Renal cortex interstitium (tissue), 11 donors: ENCODE data around the gene CHD6. TPM values are rescaled to one million over a fixed set of nuclear protein-coding genes. Genes with fewer than 3 reads are reported as not detected.

Source experiments
- DNase-seq, 11 donors: peaks; one replicate each; pipeline ENCODE4 v3.0.0-alpha.2; 2013; ENCODE audit warnings: low read depth in 9 of 11, low spot score in 4 of 11; ENCODE audit errors: extremely low read depth in 1 of 11
- polyA plus RNA-seq, 3 donors: library from polyadenylated mRNA; unstranded; fragments of 120-200 nt; gene quantifications; one replicate each; pipeline ENCODE4 v1.2.1, GENCODE V29; 2013; ENCODE audit not compliant: insufficient read length in 3 of 3

The CHD6 gene
- polyA plus RNA-seq, 3 donors = 45.1 to 55.3 (median 51.1) TPM

DNA sequence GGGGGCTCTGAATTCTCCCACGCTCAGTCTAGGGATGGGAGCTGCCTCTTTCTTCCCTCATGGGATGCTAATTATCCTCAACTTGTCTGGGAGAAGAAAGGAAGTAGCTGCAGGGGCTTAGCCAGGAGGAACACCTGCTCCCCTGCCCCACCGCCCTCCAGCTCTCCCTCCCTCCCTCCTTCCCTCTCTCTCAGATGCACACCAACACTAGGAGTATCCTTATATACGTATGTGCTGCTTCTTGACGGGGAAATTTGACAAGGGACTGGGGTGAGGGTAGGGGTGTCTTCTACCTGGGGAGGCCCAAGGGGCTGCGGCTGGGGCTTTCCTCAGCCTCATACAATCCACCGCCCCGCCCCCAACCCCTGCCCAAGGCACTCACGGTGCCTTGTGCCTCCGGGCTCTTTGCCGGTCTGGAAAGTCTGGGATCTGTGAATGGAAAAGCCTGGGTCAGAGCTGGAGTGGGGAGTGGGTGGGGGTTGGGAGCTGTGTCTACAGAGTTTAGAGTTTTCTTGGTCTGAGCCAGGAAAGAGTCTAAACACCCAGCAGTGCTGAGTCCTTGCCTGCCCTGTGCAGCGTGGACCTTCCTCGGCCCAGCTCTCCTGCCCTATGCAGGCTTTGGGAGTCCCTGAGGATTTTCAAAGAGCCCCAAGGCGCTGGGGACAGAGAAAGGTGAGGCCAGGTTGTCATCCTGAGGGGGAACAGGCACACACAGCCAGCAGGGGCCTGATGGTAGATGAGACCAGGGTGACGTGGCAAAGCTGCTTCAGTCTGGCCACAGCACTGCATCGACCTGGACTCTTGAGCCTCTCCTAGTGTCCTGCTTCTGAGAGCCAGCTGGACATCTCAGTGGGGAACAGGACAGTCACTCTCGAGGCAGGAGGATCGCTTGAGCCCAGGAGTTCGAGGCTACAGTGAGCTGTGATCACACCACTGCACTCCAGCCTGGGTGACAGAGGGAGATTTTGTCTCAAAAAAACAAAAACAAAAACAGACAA is 222.2 kb downstream of the CHD6 start:
- DNase-seq = no peak

DNA sequence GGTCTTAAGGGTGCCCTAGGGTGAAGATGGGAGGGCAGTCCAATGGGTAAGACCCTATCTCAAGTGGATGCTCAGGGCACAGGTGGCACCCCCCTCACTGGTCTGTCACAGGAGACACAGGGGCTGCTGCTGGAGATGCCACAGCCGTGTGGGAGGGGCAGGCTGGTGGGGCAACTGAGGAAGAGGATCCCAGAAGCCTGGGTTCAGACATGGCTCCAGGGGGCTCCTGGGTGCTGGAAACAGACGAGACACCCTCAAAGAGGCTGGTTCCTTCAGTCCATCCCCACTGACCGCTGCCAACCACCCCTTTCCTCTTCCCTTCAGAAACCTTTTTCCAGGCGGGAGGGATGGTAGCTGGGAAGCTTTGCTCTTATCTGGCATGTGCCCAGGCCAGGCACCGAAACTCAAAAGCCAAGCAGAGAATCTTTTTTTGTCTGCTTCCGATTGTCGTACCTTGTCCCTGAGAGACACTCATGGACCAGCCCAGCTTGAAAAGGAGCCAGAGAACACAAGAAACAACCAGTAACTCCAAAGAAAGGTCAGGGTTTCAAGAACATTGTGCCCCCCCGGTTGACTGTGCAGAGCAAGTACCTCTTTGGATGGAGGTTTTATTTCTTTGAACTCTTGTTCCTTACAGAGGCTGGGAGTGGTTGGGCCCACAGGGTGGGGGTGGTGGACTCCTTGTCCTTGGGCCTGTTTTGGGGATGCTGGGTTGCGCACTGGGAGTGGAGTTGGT is 223.1 kb downstream of the CHD6 start:
- DNase-seq = no peak

DNA sequence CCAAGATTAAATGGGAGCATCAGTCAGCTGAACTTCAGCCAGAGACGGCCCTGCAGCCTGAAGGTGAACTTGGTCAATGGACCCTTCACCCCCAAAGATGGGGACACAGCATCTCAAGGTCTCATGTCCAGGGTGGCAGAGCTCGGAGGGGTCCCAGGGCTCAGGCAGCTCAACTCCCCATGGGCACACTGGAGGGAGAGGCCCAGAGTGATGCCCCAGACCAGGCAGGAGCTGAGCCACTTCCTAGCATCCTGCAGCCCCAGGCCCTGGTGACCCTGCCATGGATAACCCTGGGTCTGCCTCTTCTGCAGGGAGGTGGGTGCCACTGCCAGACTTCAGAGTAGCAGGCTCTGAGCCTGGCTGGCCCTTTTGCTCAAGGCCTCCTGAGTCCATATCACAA is 224.1 kb downstream of the CHD6 start:
- no peak for DNase-seq

DNA sequence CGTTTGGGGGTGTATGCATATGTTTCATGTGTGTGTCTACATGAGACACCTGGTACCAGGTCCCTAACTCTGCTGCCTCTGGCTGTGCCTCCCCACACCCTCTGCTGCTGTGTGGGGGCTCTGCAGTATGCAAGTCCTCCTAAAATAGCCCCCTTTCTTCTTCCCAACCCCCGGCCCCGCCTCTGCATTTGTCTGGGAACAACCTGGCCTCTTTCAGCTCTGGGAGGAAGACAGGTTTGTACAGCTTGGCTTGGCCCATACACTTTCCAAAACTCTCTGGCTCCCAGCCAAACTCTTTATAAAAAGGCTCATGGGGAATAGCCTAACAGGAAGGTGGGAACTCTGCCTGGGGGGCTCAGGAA is 224.5 kb downstream of the CHD6 start:
- DNase-seq = no peak

DNA sequence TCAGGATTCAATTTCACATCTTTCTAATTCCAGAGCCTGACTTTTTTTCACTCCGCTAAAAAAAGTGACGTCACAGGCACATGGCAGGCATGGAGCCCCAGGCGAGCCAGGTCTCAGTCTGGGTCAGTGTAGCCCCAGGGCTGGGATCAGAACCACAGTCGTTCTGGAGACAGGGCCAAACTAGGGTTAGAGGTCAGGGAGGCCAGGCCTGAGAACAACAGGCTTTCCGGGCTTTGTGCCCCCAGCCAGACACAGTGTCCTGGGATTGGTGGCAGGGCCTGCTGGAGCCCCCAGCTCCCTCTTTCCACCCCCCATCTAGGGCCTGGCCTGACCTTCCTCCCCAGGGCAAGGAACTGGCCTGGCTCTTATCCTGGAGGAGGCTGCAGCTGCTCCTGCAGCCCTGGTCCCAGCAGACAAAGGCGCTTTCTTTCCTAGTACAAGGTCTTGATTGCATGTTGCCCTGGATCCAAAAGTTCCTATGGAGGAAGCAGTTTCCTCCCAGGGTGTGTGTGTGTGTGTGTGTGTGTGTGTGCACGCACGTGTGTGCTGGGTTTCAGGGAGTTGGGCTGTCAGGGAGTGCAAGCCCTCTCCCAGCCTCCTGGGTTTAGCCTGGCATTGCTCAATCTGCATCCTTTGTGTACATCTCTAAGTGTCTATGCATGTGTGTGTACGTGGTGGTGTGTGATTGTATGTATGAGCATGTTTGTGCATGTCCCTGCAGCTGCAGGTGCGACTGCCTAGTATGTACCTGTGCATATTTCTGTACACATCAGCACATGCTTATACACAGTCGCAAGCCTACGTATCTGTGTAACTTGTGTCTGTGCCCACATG is 225.1 kb downstream of the CHD6 start:
- DNase-seq = no peak

DNA sequence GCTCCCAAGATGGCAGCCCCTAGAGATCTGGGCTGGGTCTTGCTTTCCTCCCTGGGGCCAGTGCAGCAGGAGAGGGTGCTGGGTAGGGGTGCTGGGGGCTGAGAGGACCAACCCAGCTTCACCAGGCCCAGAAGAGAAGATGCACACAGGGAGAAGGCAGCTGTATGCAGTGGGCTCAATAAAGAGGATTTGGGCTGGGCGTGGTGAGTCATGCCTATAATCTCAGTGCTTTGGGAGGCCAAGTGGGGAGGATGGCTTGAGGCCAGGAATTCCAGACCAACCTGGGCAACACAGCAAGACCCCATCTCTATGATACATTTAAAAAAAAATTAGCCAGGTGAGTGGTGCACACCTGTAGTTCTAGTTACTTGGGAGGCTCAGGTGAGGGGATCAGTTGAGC is 225.9 kb downstream of the CHD6 start:
- DNase-seq = no peak

DNA sequence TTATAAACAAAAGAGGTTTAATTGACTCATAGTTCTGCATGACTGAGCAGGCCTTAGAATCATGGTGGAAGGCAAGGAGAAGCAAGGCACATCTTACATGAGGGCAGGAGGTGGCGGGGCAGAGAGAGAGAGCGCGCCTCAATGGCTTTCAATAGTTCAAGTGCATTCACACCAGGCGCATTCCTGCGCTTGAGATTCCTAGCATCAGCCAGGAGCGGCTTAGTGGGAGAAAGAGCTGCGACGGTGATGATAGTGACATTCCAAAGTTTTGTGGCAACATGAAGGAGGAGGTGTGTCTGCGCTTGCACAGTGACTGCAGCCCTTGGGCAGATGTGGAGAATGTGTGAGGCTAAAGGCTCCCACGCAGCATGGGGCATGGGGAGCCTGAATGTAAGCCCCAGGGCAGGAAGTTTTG is 226.6 kb downstream of the CHD6 start:
- no peak for DNase-seq

DNA sequence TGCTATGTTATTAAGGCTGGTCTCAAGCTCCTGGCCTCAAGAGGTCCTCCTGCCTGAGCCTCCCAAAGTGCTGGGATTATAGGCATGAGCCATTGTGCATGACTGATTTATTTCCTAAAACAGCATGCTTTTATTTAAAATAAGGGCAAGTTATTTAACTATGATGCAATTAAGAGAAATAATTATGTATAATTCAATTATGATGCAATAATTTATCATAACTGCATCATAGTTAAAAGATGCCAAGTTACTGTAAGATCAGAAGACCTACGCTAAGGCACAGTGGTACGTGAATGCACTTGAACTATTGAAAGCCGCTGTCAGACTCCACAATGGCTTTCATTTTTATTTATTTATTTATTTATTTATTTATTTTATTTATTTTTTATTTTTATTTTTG is 227.3 kb downstream of the CHD6 start:
- DNase-seq = no peak

DNA sequence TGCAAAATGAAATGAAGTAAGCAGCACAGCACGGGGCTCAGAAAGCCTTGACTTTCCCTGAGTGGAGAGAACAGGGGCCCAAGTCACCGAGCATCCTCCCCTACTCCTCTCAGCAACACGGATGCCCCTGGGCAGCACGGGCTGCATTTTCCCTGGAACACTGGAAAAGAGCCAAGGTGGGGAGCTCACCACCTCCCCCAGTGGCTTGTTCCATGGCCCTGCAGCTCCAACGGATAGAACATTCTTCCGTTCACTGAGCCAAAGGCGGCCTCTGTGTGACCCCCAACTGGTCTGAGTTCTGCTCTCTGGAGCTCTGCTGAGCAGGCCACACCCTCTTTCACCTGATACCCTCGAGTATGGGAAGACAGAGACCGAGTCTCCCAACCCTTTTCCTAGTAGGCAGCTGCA is 230.7 kb downstream of the CHD6 start:
- peak in 1 of 11 donors; percentile 48 for DNase-seq

DNA sequence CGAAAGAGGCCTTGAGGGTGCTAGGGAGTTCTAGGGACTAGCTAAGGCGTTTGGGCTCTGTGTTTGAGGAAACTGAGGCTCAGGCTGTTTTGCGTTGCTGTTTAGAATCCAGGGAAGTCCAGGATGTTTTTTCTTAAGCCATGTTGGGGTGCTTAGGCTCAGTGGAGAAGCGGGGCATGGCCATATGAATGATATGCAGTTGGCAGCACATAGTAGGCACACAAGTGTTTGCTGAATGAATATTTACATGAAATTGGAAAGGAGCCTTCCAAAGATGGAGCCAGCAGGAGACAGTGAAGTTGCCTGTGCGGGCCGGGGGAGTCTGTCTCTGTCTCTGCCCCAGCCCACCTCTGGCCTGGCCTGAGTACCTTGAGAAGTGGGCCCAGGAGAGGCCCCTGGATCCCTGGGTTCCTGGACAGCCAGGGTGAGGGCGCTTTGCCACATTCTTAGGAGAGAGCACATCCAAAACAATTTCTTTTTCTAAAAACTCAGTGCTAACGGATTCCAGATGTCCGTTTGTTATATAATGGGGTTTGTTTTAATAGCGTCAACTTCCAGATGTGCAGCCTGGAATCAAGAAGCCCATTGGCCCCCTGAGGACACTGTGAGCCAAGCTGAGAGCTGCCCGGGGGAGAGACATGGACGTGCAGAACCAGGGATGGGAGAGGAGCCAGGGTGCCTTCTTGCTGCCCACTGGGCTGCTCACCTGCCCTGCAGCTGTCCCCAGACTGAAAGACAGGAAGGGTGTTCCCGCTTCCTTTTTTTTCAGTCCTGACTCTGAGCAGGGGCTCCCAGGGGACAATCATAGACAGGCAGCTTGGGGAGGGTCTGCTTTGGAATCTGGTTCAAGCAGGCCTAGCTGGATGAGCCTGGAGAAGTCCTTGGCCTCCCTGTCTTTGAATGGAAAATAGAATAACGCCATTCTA is 231.4 kb downstream of the CHD6 start:
- peak in 1 of 11 donors; percentile 42 for DNase-seq

DNA sequence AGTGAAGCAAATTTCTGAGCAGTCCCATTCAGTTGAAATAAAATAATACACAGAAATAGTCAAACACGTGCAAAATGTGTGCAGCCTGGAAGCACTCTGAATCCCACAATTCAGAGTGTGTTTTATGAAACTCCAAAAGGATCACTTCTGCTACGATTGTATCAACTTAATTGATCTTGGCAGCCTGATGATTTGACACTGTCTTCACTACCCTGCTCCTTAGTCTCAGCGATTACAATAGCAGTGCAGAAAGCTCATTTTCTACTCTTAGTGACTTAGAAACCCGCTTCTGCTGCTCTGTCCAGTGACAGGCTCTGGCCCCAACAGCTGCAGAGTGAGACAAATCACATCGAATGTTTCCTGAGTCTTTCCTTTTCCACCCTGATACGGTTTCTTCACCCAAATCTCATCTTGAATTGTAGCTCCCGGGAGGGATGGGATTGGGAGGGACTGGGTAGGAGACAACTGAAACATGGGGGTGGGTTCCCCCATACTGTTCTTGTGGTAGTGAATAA is 235.3 kb downstream of the CHD6 start:
- no peak for DNase-seq

DNA sequence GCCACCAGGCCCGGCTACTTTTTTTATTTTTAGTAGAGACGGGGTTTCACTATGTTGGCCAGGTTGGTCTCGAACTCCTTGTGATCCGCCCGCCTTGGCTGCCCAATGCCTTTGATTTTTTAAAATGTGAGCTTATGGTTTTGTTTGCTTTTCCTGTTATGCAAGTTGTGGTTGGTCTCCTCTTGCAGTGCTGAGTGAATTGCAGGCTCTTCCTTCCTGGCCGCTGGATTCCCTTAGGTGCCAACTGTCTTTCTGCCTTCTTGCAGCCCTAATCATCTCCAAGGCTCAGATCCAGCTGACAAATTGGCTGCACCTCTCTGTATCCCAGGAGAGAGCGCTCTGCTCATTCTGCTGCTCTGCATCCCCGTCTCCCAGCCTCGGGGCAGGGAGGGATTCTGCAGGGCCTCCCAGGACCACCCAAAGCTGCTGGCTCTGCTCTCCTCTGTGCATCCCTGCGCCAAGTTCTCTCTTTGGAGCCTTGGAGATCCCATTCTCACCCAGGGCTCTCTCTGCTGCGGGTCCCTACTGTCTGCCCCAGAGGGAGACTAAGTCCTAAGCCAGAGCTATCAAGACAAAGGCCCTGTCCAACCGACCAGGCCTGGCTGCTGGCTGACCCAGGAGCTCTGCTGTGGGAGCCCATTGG is 237.5 kb downstream of the CHD6 start:
- DNase-seq = no peak

DNA sequence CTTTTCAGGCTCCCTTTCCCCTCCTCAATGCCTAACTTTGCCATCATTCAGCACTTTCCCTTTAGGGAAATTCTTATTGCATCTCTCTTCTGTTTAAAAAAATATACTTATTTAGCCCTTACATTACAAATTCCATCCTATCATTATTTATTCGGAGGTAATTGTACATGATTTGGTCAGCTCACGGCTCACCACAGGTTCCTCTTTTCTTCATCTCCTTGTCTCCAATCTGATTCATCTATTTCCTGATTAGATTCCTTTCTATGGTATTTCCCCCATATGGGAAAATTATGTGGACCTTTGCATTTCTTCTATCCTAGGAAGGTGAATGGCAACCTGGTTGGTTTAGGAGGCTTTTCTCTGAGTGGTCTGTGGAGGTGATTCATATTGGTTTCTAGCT is 238.6 kb downstream of the CHD6 start:
- DNase-seq = no peak

DNA sequence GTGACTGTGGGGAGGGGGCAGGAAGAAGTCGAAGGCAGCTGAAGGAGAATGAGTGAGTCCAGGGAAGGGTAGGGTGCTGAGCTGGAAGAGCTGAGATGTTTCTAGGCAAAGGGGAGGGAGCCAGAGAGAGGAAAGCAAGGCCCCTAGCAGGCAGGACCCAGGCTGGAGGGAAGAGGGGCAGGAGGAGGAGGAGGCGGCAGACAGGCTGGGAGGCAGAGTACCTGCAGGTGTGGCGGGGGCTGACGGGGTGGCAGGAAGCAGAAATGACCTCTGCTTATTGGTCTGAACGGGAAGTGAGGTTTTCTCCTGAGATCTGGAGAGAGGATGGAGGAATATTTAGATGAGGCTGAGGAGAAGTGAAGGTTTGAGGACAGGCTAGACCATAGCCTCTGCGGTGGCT is 240.9 kb downstream of the CHD6 start:
- DNase-seq = no peak

DNA sequence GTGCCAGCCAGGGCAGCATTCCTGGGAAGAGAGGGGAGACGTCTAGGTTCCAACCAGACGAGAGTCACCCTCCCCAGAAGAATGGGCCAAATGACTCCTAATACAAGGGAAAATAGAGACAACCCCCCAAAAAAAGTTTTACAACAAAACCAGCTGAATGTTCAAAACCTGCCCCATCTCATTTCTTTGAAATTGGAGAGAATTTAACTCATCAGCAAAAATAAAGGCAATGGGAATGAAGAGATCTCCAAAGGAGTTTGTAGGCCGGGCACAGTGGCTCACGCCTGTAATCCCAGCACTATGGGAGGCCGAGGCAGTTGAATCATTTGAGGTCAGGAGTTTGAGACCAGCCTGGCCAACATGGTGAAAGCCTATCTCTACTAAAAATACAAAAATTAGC is 241.8 kb downstream of the CHD6 start:
- no peak for DNase-seq

DNA sequence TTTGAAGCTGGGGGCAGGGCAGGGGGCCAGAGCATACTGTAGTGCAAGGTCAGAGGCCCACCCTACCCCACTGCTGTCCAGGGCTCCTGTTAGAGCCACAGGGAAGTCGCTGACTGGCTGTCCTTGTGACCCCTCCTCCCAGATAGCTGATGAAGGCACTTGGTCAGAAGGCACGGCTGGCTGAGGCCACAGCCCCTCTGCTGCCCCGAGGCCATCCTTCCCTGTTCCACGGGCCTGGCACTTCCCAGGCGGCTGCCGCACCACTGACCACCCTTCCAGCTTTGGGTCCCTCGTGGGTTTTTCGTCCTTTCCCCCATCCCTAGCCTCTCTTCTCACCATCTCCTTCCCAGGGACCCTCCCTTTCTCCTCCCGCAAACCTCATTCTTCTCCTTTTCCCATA is 242.3 kb downstream of the CHD6 start:
- no peak for DNase-seq

DNA sequence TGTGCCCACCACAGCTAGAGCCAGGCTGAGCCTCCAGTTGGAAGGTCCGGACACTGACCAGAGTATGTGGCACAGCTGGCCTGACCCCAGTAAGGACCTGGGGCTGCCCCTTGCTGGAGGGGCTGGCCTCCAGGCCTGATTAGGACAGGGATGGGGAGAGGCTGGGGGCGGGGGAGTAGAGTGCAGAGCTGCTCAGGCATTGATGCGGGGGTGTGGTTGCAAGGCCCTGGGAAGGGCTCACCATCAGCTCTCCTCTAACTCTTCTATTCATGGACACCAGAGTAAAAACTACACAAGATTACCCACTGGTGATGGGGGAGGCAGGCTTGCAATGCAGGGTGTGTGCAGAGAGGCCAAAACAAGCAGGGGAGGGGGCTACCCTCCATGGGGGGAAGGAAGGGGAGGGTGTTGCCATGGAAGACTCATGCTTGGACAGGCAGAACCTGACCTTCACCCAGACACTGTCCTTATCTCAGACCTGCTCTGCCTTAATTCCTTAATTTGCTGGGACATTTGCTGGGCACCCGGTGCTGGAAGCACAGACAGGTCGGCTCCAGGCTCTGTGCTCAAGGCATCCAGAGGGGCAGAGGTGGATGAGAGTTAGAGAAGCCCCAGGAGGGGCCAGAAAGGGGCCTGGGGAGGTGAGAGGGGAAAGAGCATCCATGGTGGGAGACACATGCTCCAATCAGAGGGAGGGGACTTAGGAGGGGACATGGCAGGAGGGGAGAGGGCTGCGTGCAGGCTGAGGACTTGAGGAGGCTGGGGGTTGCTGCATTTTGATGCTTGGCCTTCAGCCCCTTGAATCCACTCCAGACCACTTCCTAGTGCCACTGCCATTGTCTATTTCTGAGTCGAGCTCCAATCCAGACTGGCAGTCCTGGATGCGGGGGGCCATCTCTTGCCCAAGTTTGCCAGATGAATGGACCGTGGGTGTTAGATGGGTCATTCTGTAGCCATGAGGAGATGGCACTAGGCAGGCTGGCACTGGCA is 244.0 kb downstream of the CHD6 start:
- DNase-seq = peak in 2 of 11 donors; percentile 34 to 39
